Measurements from ENCODE around the gene TMEM140. TPM values are rescaled to one million over a fixed set of nuclear protein-coding genes. Genes with fewer than 3 reads are reported as not detected.

TMEM140 gene
- total and polyA plus RNA-seq, 2 experiments from 2014 or later: 20.8 to 23.1 TPM

DNA sequence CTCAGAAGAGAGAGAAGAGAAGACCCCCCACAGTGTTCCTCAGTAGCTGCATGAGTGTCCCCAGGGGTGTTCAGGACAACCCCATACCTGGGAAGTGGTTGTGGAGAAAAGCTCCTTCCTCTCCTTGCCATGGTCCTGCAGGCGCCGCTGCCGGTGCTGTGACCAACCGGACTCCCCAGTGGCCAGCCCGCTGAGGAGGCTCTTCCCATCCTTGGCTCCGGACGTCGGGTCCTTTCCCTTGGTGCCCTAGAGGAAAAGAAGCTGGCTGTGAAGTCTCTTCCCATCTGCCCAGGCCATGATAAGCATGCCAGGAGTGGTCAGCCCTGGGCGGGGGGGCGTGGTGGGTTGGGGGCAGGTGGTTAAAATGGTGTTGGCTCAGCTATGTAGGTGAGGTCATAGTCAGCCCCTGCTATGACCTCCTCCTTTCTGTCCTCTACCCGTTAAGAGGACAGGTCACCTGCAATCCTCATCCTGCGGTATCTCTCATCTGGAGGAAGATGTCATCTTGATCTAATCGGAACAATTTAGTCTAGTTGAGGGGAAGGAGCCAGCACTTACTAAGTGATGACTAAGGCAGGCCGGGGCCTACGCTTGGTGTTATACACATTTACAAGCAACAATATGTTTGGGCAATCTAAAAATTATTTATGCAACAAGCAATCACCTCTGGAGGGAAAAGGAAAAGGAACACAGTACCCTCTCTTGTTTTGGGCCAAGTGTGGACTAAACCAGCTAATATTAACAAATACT, 50.2 kb downstream of the TMEM140 start:
- Histone ChIP-seq H4K20me1 (ENCODE audit: insufficient read depth, poor library complexity, severe bottlenecking) (no peaks in the 10 kb centered on the region), H3K4me3 (no peak overlapping the region), H3K27ac (no peak overlapping the region), H2AFZ (no peak overlapping the region), H3K4me1 (ENCODE audit: insufficient read depth) (no peaks in the 10 kb centered on the region), H3K4me2 (no peak overlapping the region), H3K9me3 (ENCODE audit: low read depth) (no peaks in the 10 kb centered on the region), H3K9me2 (replicated peaks; ENCODE audit: insufficient read depth) (no peaks in the 10 kb centered on the region), H3K36me3 (replicated peaks; ENCODE audit: insufficient read depth, low read depth) (no peaks in the 10 kb centered on the region), H3K27me3 (no peaks in the 10 kb centered on the region), H3K79me2 (no peaks in the 10 kb centered on the region)
- 87% methylated on average over 15 of the region's 15 CpGs for WGBS (ENCODE audit: low lambda C conversion rate, missing lambda C conversion rate)
- TF ChIP-seq EZH2phosphoT487 (IDR thresholded peaks at IDR 0.05; ENCODE audit: low read depth, severe bottlenecking, unreplicated experiment): no peak
- no peak for TF ChIP-seq EZH2 (IDR thresholded peaks at IDR 0.05; ENCODE audit: borderline replicate concordance)
- TF ChIP-seq, protein P1, sequence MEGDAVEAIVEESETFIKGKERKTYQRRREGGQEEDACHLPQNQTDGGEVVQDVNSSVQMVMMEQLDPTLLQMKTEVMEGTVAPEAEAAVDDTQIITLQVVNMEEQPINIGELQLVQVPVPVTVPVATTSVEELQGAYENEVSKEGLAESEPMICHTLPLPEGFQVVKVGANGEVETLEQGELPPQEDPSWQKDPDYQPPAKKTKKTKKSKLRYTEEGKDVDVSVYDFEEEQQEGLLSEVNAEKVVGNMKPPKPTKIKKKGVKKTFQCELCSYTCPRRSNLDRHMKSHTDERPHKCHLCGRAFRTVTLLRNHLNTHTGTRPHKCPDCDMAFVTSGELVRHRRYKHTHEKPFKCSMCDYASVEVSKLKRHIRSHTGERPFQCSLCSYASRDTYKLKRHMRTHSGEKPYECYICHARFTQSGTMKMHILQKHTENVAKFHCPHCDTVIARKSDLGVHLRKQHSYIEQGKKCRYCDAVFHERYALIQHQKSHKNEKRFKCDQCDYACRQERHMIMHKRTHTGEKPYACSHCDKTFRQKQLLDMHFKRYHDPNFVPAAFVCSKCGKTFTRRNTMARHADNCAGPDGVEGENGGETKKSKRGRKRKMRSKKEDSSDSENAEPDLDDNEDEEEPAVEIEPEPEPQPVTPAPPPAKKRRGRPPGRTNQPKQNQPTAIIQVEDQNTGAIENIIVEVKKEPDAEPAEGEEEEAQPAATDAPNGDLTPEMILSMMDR (IDR thresholded peaks at IDR 0.05; ENCODE audit: poor library complexity): no peak
- no peak for DNase-seq (ENCODE audit: low spot score)

- no peak overlapping the region for H3K4me2 ChIP-seq
- no peak for DNase-seq (ENCODE audit: low spot score)
- H3K27me3 ChIP-seq: no peaks in the 10 kb centered on the region
- no peak overlapping the region for H3K27ac ChIP-seq
- no peaks in the 10 kb centered on the region for H3K9me3 ChIP-seq (ENCODE audit: low read depth)
- H3K4me1 ChIP-seq (ENCODE audit: insufficient read depth): no peaks in the 10 kb centered on the region
- no peaks in the 10 kb centered on the region for H3K36me3 ChIP-seq (replicated peaks; ENCODE audit: insufficient read depth, low read depth)
- no peaks in the 10 kb centered on the region for H4K20me1 ChIP-seq (ENCODE audit: insufficient read depth, poor library complexity, severe bottlenecking)
- H3K4me3 ChIP-seq: no peak overlapping the region
- WGBS (ENCODE audit: low lambda C conversion rate, missing lambda C conversion rate): 90% methylated on average over 4 of the region's 4 CpGs
- no peaks in the 10 kb centered on the region for H3K79me2 ChIP-seq
- TF ChIP-seq, protein P1 (IDR thresholded peaks at IDR 0.05; ENCODE audit: poor library complexity): no peak
- TF ChIP-seq EZH2 (IDR thresholded peaks at IDR 0.05; ENCODE audit: borderline replicate concordance): no peak
- no peak for TF ChIP-seq EZH2phosphoT487 (IDR thresholded peaks at IDR 0.05; ENCODE audit: low read depth, severe bottlenecking, unreplicated experiment)
- H2AFZ ChIP-seq: no peak overlapping the region
- H3K9me2 ChIP-seq (replicated peaks; ENCODE audit: insufficient read depth): no peaks in the 10 kb centered on the region
Measured at GRCh38 chr7:135199439-135199838, 51.6 kb downstream of the TMEM140 start.

- TF ChIP-seq EZH2phosphoT487 (IDR thresholded peaks at IDR 0.05; ENCODE audit: low read depth, severe bottlenecking, unreplicated experiment): no peak
- Histone ChIP-seq H3K4me1 (ENCODE audit: insufficient read depth) (no peaks in the 10 kb centered on the region), H3K9me3 (ENCODE audit: low read depth) (no peaks in the 10 kb centered on the region), H3K27ac (no peak overlapping the region), H3K4me2 (no peak overlapping the region), H3K4me3 (no peak overlapping the region), H3K9me2 (replicated peaks; ENCODE audit: insufficient read depth) (no peaks in the 10 kb centered on the region), H3K27me3 (no peaks in the 10 kb centered on the region), H3K79me2 (no peaks in the 10 kb centered on the region), H2AFZ (no peak overlapping the region), H3K36me3 (replicated peaks; ENCODE audit: insufficient read depth, low read depth) (no peaks in the 10 kb centered on the region), H4K20me1 (ENCODE audit: insufficient read depth, poor library complexity, severe bottlenecking) (no peaks in the 10 kb centered on the region)
- WGBS (ENCODE audit: low lambda C conversion rate, missing lambda C conversion rate): 73% methylated on average over 3 of the region's 3 CpGs
- DNase-seq (ENCODE audit: low spot score): no peak
Measured at GRCh38 chr7:135200821-135201331, 53.0 kb downstream of the TMEM140 start.

DNA sequence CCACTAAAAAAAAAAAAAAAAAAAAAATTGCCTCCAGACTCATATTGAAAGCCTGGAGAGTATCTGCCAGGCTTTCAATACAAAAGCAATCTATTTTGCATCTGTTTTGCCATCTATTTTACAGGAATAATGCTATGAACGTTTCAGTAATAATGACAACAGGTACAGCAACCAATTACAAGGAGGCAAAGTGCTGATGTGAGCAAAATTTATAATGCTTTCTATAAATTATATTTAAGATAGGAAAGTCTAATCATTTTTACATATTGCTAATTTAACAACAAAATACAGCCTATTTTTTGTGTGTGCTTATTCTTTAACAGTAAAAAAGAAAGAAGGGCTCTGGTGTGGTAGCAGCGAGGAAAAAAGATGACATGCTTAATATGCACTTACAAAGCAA, 53.5 kb downstream of the TMEM140 start:
- Histone ChIP-seq H3K9me2 (replicated peaks; ENCODE audit: insufficient read depth) (no peaks in the 10 kb centered on the region), H3K27ac (no peak overlapping the region), H3K27me3 (no peaks in the 10 kb centered on the region), H3K4me2 (no peak overlapping the region), H3K4me3 (no peak overlapping the region), H3K36me3 (replicated peaks; ENCODE audit: insufficient read depth, low read depth) (no peaks in the 10 kb centered on the region), H3K9me3 (ENCODE audit: low read depth) (no peaks in the 10 kb centered on the region), H2AFZ (no peak overlapping the region), H3K4me1 (ENCODE audit: insufficient read depth) (no peaks in the 10 kb centered on the region), H4K20me1 (ENCODE audit: insufficient read depth, poor library complexity, severe bottlenecking) (no peaks in the 10 kb centered on the region), H3K79me2 (no peaks in the 10 kb centered on the region)
- no peak for DNase-seq (ENCODE audit: low spot score)
- TF ChIP-seq, protein P1 (IDR thresholded peaks at IDR 0.05; ENCODE audit: poor library complexity): no peak
- no peak for TF ChIP-seq EZH2phosphoT487 (IDR thresholded peaks at IDR 0.05; ENCODE audit: low read depth, severe bottlenecking, unreplicated experiment)
- TF ChIP-seq EZH2 (IDR thresholded peaks at IDR 0.05; ENCODE audit: borderline replicate concordance): no peak
- 94% methylated on average over 2 of the region's 2 CpGs for WGBS (ENCODE audit: low lambda C conversion rate, missing lambda C conversion rate)

Measured in hepatocyte (in vitro differentiated cells).